IPS-15b (cell line): Measurements from ENCODE around the gene NUMBL.
A peak's percentile ranks its signal among the peaks of the same experiment; 100 is the strongest.

Experiments
- H3K27me3 ChIP-seq: one replicate; pipeline ENCODE4 v1.6.1; 2013; ENCODE audit warnings: low read length; ENCODE audit not compliant: control insufficient read depth, insufficient read depth
- H3K36me3 ChIP-seq: one replicate; pipeline ENCODE4 v1.6.1; 2013; ENCODE audit warnings: low read length; ENCODE audit not compliant: control insufficient read depth, insufficient read depth
- H3K4me1 ChIP-seq: one replicate; pipeline ENCODE4 v1.6.1; 2013; ENCODE audit warnings: mild to moderate bottlenecking, low read length; ENCODE audit not compliant: control insufficient read depth, insufficient read depth
- H3K4me3 ChIP-seq: one replicate; pipeline ENCODE4 v1.5.1; 2013; ENCODE audit warnings: low read depth, low read length
- H3K9ac ChIP-seq: one replicate; pipeline ENCODE4 v1.6.1; 2013; ENCODE audit warnings: low read depth, mild to moderate bottlenecking, low read length
- H3K9me3 ChIP-seq: one replicate; pipeline ENCODE4 v1.6.1; 2013; ENCODE audit warnings: mild to moderate bottlenecking, low read length; ENCODE audit not compliant: control insufficient read depth, insufficient read depth

The NUMBL gene

DNA sequence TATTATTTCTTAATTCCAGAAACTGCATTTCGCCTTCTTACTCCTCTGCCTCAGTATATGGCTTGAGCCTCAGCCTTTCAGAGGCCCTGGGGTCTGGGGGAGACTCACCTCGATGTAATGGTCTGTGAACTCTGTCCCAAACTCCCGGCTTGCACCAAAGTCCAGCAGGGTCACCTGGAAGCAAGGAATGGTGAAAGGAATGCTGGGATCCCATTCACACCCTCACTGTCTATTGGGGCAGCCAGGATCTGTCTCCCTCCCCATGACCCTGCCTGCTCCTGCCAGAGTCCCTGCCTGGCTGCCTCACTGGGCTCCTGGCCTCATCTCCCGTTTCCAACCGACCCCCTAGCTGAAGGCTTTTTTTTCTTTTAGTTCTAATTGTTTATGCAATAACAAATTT is 5.4 kb upstream of the NUMBL start:
- Histone ChIP-seq H3K36me3 (peaks cover 20% of the 10 kb centered on the region), H3K9ac (no peak overlapping the region), H3K4me1 (peaks cover 4% of the 10 kb centered on the region), H3K9me3 (no peaks in the 10 kb centered on the region), H3K4me3 (no peak overlapping the region), H3K27me3 (no peaks in the 10 kb centered on the region)

GRCh38 chr19:40693896-40694295 is 3.4 kb upstream of the NUMBL start:
- Histone ChIP-seq H3K9ac (no peak overlapping the region), H3K9me3 (no peaks in the 10 kb centered on the region), H3K4me1 (peaks cover 7% of the 10 kb centered on the region), H3K27me3 (no peaks in the 10 kb centered on the region), H3K4me3 (no peak overlapping the region), H3K36me3 (peaks cover 14% of the 10 kb centered on the region)

- Histone ChIP-seq H3K36me3 (peaks cover 14% of the 10 kb centered on the region), H3K9ac (no peak overlapping the region), H3K4me3 (no peak overlapping the region), H3K4me1 (peaks cover 7% of the 10 kb centered on the region), H3K27me3 (no peaks in the 10 kb centered on the region), H3K9me3 (no peaks in the 10 kb centered on the region)
Observed at GRCh38 chr19:40693150-40693788, 2.8 kb upstream of the NUMBL start.

GRCh38 chr19:40692212-40692551 is 1.7 kb upstream of the NUMBL start:
- peaks cover 14% of the 10 kb centered on the region for H3K36me3 ChIP-seq
- H3K4me3 ChIP-seq = no peak overlapping the region
- no peaks in the 10 kb centered on the region for H3K9me3 ChIP-seq
- no peaks in the 10 kb centered on the region for H3K27me3 ChIP-seq
- H3K9ac ChIP-seq = peak overlapping the region; percentile 24
- H3K4me1 ChIP-seq = peaks cover 7% of the 10 kb centered on the region

- Histone ChIP-seq H3K36me3 (peaks cover 14% of the 10 kb centered on the region), H3K9ac (peak overlapping the region; percentile 79), H3K9me3 (no peaks in the 10 kb centered on the region), H3K27me3 (no peaks in the 10 kb centered on the region), H3K4me1 (peaks cover 7% of the 10 kb centered on the region), H3K4me3 (peak overlapping the region; percentile 64)
Observed at GRCh38 chr19:40691421-40692211, 1.2 kb upstream of the NUMBL start.

DNA sequence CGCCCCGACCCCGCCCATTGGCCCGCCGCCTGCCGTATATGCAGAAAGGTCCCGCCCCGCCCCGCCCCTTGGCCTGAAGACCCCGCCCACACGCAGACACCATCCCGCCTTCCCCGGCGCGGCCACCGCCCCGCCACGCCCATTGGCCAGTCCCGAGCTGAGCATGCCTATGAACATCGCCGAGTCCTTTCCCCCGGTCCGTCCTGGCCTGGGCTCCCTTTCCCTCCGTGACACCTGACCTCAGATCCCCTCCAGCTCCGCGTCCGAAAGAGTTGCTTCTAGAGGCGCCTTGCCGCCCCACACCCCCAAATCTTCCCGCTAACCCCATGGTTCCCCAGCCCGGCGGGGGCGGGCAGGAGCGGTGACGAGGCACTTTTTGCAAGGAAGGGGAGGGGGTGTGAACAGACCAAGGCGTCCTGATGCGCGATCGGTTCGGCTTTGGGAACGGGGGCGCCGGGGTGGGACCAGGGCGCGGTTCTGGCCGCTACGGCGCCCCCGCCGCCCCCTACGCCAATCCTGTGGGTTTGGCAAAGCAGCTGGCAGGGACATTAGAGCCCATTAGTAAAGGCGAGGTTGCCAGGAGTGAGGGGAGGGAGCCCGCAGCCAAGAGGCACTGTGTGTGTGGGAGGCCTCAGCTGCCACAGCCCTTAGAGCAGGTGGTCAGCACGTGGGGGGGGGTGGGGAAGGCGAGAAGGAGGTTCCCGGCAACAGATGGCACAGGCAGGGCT is 406 bp upstream of the NUMBL start:
- no peaks in the 10 kb centered on the region for H3K27me3 ChIP-seq
- no peaks in the 10 kb centered on the region for H3K9me3 ChIP-seq
- H3K9ac ChIP-seq = peak overlapping the region; percentile 79
- peak overlapping the region; percentile 64 for H3K4me3 ChIP-seq
- H3K4me1 ChIP-seq = peaks cover 7% of the 10 kb centered on the region
- H3K36me3 ChIP-seq = peaks cover 14% of the 10 kb centered on the region

DNA sequence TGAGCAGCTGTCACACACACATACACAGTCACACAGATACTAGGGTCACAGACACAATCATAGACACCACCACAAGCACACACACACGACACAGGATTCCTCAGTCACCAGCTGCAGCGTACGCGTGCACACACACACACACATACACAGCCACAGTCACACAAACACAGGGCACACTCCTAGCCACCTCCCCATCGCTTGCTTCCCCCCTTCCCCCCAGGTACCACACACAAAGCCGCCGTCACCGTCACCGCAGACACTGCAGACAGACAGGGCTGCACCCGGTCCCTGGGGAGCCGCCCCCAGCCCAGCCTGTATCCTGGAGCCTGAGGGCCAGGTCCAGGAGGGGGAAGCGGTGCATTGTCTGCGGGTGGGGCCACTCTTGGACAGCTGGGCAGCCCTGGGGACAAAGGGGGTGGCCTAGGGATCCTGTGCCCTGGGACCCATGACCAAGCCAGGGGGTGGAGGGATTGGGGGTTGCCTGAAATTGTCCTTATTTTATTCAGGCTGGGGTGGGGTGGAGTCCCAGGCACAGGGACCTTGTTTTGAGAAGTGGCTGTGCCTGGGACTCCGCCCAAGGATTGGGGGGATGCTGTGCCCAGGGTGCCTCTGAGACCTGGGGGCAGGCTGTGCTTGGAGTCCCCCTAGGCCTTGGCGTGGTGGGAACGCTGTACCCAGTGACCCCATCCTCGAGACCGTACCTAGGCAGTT is 957 bp downstream of the NUMBL start:
- peaks cover 23% of the 10 kb centered on the region for H3K36me3 ChIP-seq
- no peaks in the 10 kb centered on the region for H3K27me3 ChIP-seq
- peak overlapping the region; percentile 83 for H3K4me3 ChIP-seq
- peaks cover 7% of the 10 kb centered on the region for H3K4me1 ChIP-seq
- H3K9ac ChIP-seq = peak overlapping the region; percentile 9
- no peaks in the 10 kb centered on the region for H3K9me3 ChIP-seq

DNA sequence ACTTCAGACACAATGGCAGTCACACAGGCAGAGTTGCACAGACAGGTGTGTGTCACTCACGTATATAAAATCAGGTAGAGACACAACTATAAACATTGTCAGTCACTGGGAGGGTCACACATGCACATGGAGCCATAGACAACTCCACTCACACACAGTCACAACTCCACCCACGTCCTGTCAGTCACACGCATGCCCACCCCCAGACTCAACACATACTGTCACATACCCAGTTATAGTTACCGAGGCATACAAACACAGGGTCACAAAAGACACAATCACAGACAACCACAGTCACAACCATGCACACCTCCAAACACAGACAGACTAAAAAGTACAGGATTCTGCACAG is 1.5 kb downstream of the NUMBL start:
- H3K4me3 ChIP-seq = peak overlapping the region; percentile 83
- H3K4me1 ChIP-seq = peaks cover 7% of the 10 kb centered on the region
- H3K9ac ChIP-seq = no peak overlapping the region
- no peaks in the 10 kb centered on the region for H3K9me3 ChIP-seq
- H3K36me3 ChIP-seq = peaks cover 25% of the 10 kb centered on the region
- H3K27me3 ChIP-seq = no peaks in the 10 kb centered on the region

DNA sequence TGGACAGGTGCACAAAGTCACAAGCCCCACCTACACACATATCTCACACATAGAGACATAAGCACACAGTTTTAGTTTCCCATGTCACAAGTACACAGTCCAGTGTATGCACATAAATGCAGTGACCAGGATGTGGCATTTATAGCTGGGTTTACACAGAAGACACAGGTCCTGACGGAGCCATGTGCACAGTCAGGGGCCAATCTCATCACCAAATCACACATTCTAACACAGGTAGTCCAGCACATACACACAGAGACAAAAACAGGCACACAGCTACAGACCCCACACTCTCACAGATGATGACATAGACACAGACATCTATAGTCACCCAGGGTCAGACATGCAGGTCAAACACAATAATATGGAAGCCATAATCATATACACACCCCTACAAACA is 2.1 kb downstream of the NUMBL start:
- Histone ChIP-seq H3K4me3 (no peak overlapping the region), H3K4me1 (peaks cover 7% of the 10 kb centered on the region), H3K36me3 (peaks cover 18% of the 10 kb centered on the region), H3K27me3 (no peaks in the 10 kb centered on the region), H3K9me3 (no peaks in the 10 kb centered on the region), H3K9ac (no peak overlapping the region)

- Histone ChIP-seq H3K9me3 (no peaks in the 10 kb centered on the region), H3K9ac (no peak overlapping the region), H3K36me3 (peaks cover 18% of the 10 kb centered on the region), H3K4me1 (peaks cover 7% of the 10 kb centered on the region), H3K4me3 (no peak overlapping the region), H3K27me3 (no peaks in the 10 kb centered on the region)
Observed at GRCh38 chr19:40687525-40688016, 2.9 kb downstream of the NUMBL start.

DNA sequence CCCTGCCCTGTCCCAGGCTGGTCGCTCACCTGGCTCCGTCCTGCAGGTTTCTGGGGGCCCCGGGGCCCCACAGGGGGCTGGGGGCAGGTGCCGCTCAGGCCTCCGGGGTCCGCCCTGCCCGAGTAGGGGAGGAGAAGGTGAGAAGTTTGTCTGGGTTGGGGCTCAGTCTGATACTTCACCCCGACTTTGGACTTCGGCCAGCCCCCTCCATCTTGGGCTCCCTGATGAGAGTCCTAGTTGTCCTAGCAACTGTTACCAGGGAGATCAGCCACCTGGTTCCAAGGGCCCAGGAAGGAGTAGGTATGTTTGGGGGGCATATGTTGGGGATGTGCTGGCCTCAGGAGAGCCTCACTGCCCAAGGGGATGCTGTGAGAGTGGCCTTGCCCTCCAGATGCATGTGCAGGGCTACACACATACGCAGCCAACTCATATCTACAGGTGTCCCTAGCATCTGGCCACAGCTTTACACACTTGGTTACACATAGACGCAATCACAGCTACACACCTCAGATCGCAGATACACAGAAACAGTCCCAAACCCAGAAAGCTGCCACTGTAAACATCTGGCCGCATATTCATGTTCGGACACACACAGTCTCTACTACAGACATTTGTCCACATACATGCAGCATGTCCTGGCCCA is 3.4 kb downstream of the NUMBL start:
- peaks cover 15% of the 10 kb centered on the region for H3K36me3 ChIP-seq
- no peaks in the 10 kb centered on the region for H3K9me3 ChIP-seq
- H3K9ac ChIP-seq = no peak overlapping the region
- no peaks in the 10 kb centered on the region for H3K27me3 ChIP-seq
- H3K4me3 ChIP-seq = no peak overlapping the region
- peaks cover 7% of the 10 kb centered on the region for H3K4me1 ChIP-seq
